A673 (cell line): ENCODE measurements around the gene PACS1.
"Not testable (repeated sequence)": the region's sequence is repeated elsewhere in the genome, so short reads cannot be mapped to it uniquely, and the experiment has no call there.

Experiments
- EZH2 ChIP-seq: fragments of 200-600 bp; sonication (generic); IDR thresholded peaks from 2 replicates; pipeline ENCODE4 v1.6.1; 2017; ENCODE audit warnings: borderline replicate concordance, low read depth, mild to moderate bottlenecking, mixed read lengths, antibody characterized with exemption, low read length; ENCODE audit not compliant: poor library complexity, severe bottlenecking
- TF ChIP-seq, protein P1 (sequence below): fragments of 300-800, 200-600 bp; sonication (generic); conservative IDR thresholded peaks from 2 replicates; pipeline ENCODE4 v1.5.1; 2017; ENCODE audit warnings: low read depth, mild to moderate bottlenecking, antibody characterized with exemption, low read length, moderate library complexity, mixed read lengths

DNA sequence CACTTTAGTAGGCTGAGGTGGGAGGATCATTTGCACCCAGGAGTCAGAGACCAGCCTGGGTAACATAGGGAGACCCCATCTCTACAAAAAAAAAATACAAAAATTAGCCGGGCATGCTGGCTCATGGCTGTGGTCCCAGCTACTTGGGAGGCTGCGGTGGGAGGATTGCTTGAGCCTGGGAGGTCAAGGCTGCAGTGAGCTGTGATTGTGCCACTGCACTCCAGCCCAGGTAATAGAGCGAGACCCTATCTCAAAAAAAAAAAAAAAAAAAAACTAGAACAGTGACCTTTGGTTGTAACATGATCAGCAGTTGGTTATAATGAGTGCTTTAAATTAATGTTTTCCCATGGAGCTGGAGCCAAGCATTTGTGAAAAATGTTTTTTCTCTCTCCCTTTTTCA lies 44.9 kb downstream of the PACS1 start:
- TF ChIP-seq EZH2 = not testable (repeated sequence)
- TF ChIP-seq, protein P1, sequence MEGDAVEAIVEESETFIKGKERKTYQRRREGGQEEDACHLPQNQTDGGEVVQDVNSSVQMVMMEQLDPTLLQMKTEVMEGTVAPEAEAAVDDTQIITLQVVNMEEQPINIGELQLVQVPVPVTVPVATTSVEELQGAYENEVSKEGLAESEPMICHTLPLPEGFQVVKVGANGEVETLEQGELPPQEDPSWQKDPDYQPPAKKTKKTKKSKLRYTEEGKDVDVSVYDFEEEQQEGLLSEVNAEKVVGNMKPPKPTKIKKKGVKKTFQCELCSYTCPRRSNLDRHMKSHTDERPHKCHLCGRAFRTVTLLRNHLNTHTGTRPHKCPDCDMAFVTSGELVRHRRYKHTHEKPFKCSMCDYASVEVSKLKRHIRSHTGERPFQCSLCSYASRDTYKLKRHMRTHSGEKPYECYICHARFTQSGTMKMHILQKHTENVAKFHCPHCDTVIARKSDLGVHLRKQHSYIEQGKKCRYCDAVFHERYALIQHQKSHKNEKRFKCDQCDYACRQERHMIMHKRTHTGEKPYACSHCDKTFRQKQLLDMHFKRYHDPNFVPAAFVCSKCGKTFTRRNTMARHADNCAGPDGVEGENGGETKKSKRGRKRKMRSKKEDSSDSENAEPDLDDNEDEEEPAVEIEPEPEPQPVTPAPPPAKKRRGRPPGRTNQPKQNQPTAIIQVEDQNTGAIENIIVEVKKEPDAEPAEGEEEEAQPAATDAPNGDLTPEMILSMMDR = not testable (repeated sequence)
